Neural crest cell (in vitro differentiated cells): Measurements from ENCODE around the gene HYI. TPM values are rescaled to one million over a fixed set of nuclear protein-coding genes. Genes with fewer than 3 reads are reported as not detected.
A peak's percentile ranks its signal among the peaks of the same experiment; 100 is the strongest.
"Not testable (repeated sequence)": the region's sequence is repeated elsewhere in the genome, so short reads cannot be mapped to it uniquely, and the experiment has no call there.

Source experiments
- DNase-seq: peaks from one replicate; pipeline ENCODE4 v3.0.0; 2021; ENCODE audit warnings: low read depth, mixed read lengths, low spot score
- H3K27ac Mint-ChIP-seq: one replicate; pipeline ENCODE4 v1.8.0; 2021; ENCODE audit warnings: mild to moderate bottlenecking, mixed read lengths; ENCODE audit not compliant: unreplicated experiment
- H3K27me3 Mint-ChIP-seq: 2 replicates; pipeline ENCODE4 v1.8.0; 2021; ENCODE audit warnings: low read depth, mild to moderate bottlenecking, mixed read lengths
- H3K36me3 Mint-ChIP-seq: 2 replicates; pipeline ENCODE4 v1.8.0; 2021; ENCODE audit warnings: low read depth, mild to moderate bottlenecking, mixed read lengths
- H3K4me1 Mint-ChIP-seq: 2 replicates; pipeline ENCODE4 v1.8.0; 2021; ENCODE audit warnings: mixed read lengths
- H3K4me3 Mint-ChIP-seq: one replicate; pipeline ENCODE4 v1.8.0; 2021; ENCODE audit warnings: mild to moderate bottlenecking, mixed read lengths
- H3K9me3 Mint-ChIP-seq: 2 replicates; pipeline ENCODE4 v1.8.0; 2021; ENCODE audit warnings: mixed read lengths
- CTCF ChIP-seq: fragments of 200-600 bp; sonication (generic); conservative IDR thresholded peaks from 2 replicates; pipeline ENCODE4 v1.5.0; 2021; ENCODE audit warnings: antibody characterized with exemption, mild to moderate bottlenecking
- long read RNA-seq: library from polyadenylated mRNA; unstranded; transcript quantifications from one replicate; pipeline ENCODE4 v2.0.0, GENCODE V29; 2020
- total RNA-seq: library from RNA; stranded (reverse); gene quantifications from 2 replicates; pipeline ENCODE4 v1.2.1, GENCODE V29; 2021

HYI gene
- 42.9 and 46.6 TPM in 2 replicates for total RNA-seq
- long read RNA-seq, partial matches to known transcripts = 0 of 1 reads
- long read RNA-seq, other reads (novel, unspliced or antisense) = 1 of 1 reads

GRCh38 chr1:43453442-43454269, at the start of gene HYI:
HYI (minus strand) TSS chr1:43453931; CDS start chr1:43453793, 138 bp downstream.
- Mint-ChIP-seq H3K27ac (peak within 1 kb of the TSS; percentile 89), H3K4me1 (peaks cover 25% of the 10 kb centered on the region), H3K9me3 (peaks cover 16% of the 10 kb centered on the region), H3K4me3 (peak within 1 kb of the TSS; percentile 86), H3K36me3 (peaks cover 25% of the 10 kb centered on the region), H3K27me3 (peaks cover 15% of the 10 kb centered on the region)
- DNase-seq = peak; percentile 73
- no peak for TF ChIP-seq CTCF

GRCh38 chr1:43501806-43502205, 48.1 kb upstream of the HYI start:
- H3K4me3 Mint-ChIP-seq, H3K4me1 Mint-ChIP-seq, DNase-seq, H3K9me3 Mint-ChIP-seq, H3K36me3 Mint-ChIP-seq, H3K27me3 Mint-ChIP-seq, H3K27ac Mint-ChIP-seq: not testable (repeated sequence)

DNA sequence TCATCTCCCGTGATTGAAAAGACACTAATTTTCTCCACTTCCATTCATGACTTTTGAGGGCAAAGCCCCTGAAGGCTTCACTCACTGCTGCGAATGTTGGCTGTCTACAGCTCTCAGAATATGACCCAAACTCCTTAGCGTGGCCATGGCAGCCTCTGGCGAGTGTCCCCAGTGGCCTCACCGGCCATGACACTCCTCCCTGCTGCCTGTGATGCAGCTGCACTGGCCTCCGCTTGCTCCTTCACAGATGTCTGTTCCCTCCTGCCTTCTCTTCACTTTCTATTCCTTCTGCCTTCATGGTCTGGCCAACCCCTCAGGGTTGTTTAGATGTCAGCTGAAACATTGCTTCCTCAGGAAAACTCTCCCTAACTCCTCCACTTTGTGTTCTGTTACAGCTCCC, 46.2 kb upstream of the HYI start:
- no peaks in the 10 kb centered on the region for H3K36me3 Mint-ChIP-seq
- TF ChIP-seq CTCF = no peak
- no peak for DNase-seq
- no peaks in the 10 kb centered on the region for H3K4me1 Mint-ChIP-seq
- H3K4me3 Mint-ChIP-seq = no peak overlapping the region
- no peaks in the 10 kb centered on the region for H3K9me3 Mint-ChIP-seq
- H3K27ac Mint-ChIP-seq = no peak overlapping the region
- H3K27me3 Mint-ChIP-seq = peaks cover 1% of the 10 kb centered on the region

DNA sequence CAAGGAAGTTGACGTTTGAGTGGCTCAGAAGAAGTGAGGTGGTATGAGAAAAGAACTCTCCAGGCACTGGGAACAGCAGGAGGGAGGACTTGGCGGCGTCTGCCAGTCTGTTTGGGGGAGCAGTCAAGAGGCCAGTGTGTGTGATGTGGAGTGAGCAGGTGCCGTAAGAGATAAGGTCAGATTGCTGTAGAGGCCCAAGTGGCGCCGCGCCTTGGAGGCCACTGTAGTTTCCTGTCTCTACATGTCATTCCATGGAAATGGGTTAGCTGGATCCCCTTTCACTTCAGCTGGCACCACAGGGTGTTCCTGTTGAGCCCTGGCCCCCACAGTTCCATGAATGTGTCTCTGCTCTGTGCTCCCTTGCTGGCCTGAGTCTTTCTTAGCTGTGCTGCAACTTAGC, 41.5 kb upstream of the HYI start:
- no peak for TF ChIP-seq CTCF
- H3K4me1 Mint-ChIP-seq = peaks cover 5% of the 10 kb centered on the region
- peaks cover under 1% of the 10 kb centered on the region for H3K36me3 Mint-ChIP-seq
- H3K27ac Mint-ChIP-seq = no peak overlapping the region
- peaks cover 3% of the 10 kb centered on the region for H3K9me3 Mint-ChIP-seq
- H3K27me3 Mint-ChIP-seq = peaks cover 3% of the 10 kb centered on the region
- no peak overlapping the region for H3K4me3 Mint-ChIP-seq
- no peak for DNase-seq

GRCh38 chr1:43493661-43494450, 40.1 kb upstream of the HYI start:
- Mint-ChIP-seq H3K9me3 (peaks cover 9% of the 10 kb centered on the region), H3K27me3 (peaks cover 3% of the 10 kb centered on the region), H3K4me1 (peaks cover 5% of the 10 kb centered on the region), H3K27ac (no peak overlapping the region), H3K36me3 (peaks cover 5% of the 10 kb centered on the region), H3K4me3 (no peak overlapping the region)
- TF ChIP-seq CTCF = no peak
- no peak for DNase-seq

DNA sequence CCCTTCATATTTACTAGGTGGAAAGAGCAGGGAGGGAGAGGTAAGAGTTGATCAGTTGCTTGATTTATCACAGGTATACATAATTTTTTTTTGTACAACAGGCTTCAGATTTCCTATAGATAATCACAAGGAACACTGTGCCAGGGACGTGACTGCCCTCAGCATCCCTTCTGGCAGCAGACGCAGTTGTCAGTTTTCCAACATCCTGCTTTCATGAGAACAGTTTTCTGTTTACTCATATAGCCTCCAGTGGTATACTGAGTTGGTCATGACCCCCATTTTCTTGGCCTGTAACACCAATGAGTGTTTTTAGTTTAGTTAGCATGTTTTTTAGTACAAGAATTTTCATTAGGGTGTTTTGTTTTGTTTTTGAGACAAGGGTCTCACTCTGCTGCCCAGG, 39.1 kb upstream of the HYI start:
- H3K4me3 Mint-ChIP-seq = no peak overlapping the region
- TF ChIP-seq CTCF = no peak
- H3K27ac Mint-ChIP-seq = peak overlapping the region; percentile 31
- DNase-seq = no peak
- H3K4me1 Mint-ChIP-seq = peaks cover 5% of the 10 kb centered on the region
- H3K27me3 Mint-ChIP-seq = peaks cover 3% of the 10 kb centered on the region
- H3K36me3 Mint-ChIP-seq = peaks cover 7% of the 10 kb centered on the region
- H3K9me3 Mint-ChIP-seq = peaks cover 14% of the 10 kb centered on the region
